Measurements from ENCODE around the gene TST. TPM values are rescaled to one million over a fixed set of nuclear protein-coding genes. Genes with fewer than 3 reads are reported as not detected.

TST gene
- total and polyA plus RNA-seq, 9 donors: 16.2 to 22.3 (median 17.2) TPM

GRCh38 chr22:37054056-37054395 lies 34.8 kb upstream of the TST start:
- Histone ChIP-seq H3K36me3 (ENCODE audit: control insufficient read depth, insufficient read depth, low read length) (peaks cover 33% of the 10 kb centered on the region), H3K9me3 (replicated peaks; ENCODE audit: control insufficient read depth, low read depth, low read length) (no peaks in the 10 kb centered on the region), H3K27ac (ENCODE audit: low read length) (peak overlapping the region; percentile 75), H3K4me1 (ENCODE audit: control insufficient read depth, insufficient read depth, low read length) (peaks cover 28% of the 10 kb centered on the region), H3K27me3 (ENCODE audit: control insufficient read depth, insufficient read depth, low read length) (no peaks in the 10 kb centered on the region), H3K4me3 (ENCODE audit: low read length) (no peak overlapping the region)
- DNase-seq: peak; percentile 53
- WGBS (ENCODE audit: insufficient coverage): 75% methylated on average over 6 of the region's 8 CpGs

GRCh38 chr22:37053310-37054055 lies 34.2 kb upstream of the TST start:
- Histone ChIP-seq H3K9me3 (replicated peaks; ENCODE audit: control insufficient read depth, low read depth, low read length) (no peaks in the 10 kb centered on the region), H3K27ac (ENCODE audit: low read length) (peak overlapping the region; percentile 75), H3K4me1 (ENCODE audit: control insufficient read depth, insufficient read depth, low read length) (peaks cover 28% of the 10 kb centered on the region), H3K4me3 (ENCODE audit: low read length) (no peak overlapping the region), H3K36me3 (ENCODE audit: control insufficient read depth, insufficient read depth, low read length) (peaks cover 28% of the 10 kb centered on the region), H3K27me3 (ENCODE audit: control insufficient read depth, insufficient read depth, low read length) (no peaks in the 10 kb centered on the region)
- DNase-seq: peak; percentile 48
- 69% methylated on average over 13 of the region's 16 CpGs for WGBS (ENCODE audit: insufficient coverage)

GRCh38 chr22:37052386-37053309 lies 33.4 kb upstream of the TST start:
- Histone ChIP-seq H3K4me1 (ENCODE audit: control insufficient read depth, insufficient read depth, low read length) (peaks cover 28% of the 10 kb centered on the region), H3K27me3 (ENCODE audit: control insufficient read depth, insufficient read depth, low read length) (no peaks in the 10 kb centered on the region), H3K9me3 (replicated peaks; ENCODE audit: control insufficient read depth, low read depth, low read length) (no peaks in the 10 kb centered on the region), H3K27ac (ENCODE audit: low read length) (peak overlapping the region; percentile 75), H3K36me3 (ENCODE audit: control insufficient read depth, insufficient read depth, low read length) (peaks cover 24% of the 10 kb centered on the region), H3K4me3 (ENCODE audit: low read length) (peak overlapping the region; percentile 53)
- no peak for DNase-seq
- 62% methylated on average over 18 of the region's 25 CpGs for WGBS (ENCODE audit: insufficient coverage)

GRCh38 chr22:37051391-37052385 lies 32.4 kb upstream of the TST start, which contains the start of gene KCTD17:
TSS of gene KCTD17 (plus strand) at chr22:37051742. CDS start at chr22:37051761, 19 bp downstream.
- H3K27me3 ChIP-seq (ENCODE audit: control insufficient read depth, insufficient read depth, low read length): no peaks in the 10 kb centered on the region
- peak within 1 kb of the TSS; percentile 53 for H3K4me3 ChIP-seq (ENCODE audit: low read length)
- peaks cover 32% of the 10 kb centered on the region for H3K4me1 ChIP-seq (ENCODE audit: control insufficient read depth, insufficient read depth, low read length)
- H3K36me3 ChIP-seq (ENCODE audit: control insufficient read depth, insufficient read depth, low read length): peaks cover 15% of the 10 kb centered on the region
- H3K27ac ChIP-seq (ENCODE audit: low read length): peak within 1 kb of the TSS; percentile 3
- H3K9me3 ChIP-seq (replicated peaks; ENCODE audit: control insufficient read depth, low read depth, low read length): no peaks in the 10 kb centered on the region
- WGBS (ENCODE audit: insufficient coverage): 1% methylated on average over 79 of the region's 89 CpGs
- peak; percentile 88 for DNase-seq

GRCh38 chr22:37050913-37051312 lies 31.7 kb upstream of the TST start:
- Histone ChIP-seq H3K27me3 (ENCODE audit: control insufficient read depth, insufficient read depth, low read length) (no peaks in the 10 kb centered on the region), H3K4me1 (ENCODE audit: control insufficient read depth, insufficient read depth, low read length) (peaks cover 33% of the 10 kb centered on the region), H3K4me3 (ENCODE audit: low read length) (no peak overlapping the region), H3K27ac (ENCODE audit: low read length) (no peak overlapping the region), H3K36me3 (ENCODE audit: control insufficient read depth, insufficient read depth, low read length) (peaks cover 9% of the 10 kb centered on the region), H3K9me3 (replicated peaks; ENCODE audit: control insufficient read depth, low read depth, low read length) (no peaks in the 10 kb centered on the region)
- DNase-seq: no peak
- 80% methylated on average over 1 of the region's 6 CpGs for WGBS (ENCODE audit: insufficient coverage)

- no peak for DNase-seq
- no peaks in the 10 kb centered on the region for H3K9me3 ChIP-seq (replicated peaks; ENCODE audit: control insufficient read depth, low read depth, low read length)
- no peaks in the 10 kb centered on the region for H3K27me3 ChIP-seq (ENCODE audit: control insufficient read depth, insufficient read depth, low read length)
- H3K4me1 ChIP-seq (ENCODE audit: control insufficient read depth, insufficient read depth, low read length): peaks cover 30% of the 10 kb centered on the region
- H3K27ac ChIP-seq (ENCODE audit: low read length): no peak overlapping the region
- 66% methylated on average over 2 of the region's 2 CpGs for WGBS (ENCODE audit: insufficient coverage)
- no peaks in the 10 kb centered on the region for H3K36me3 ChIP-seq (ENCODE audit: control insufficient read depth, insufficient read depth, low read length)
- no peak overlapping the region for H3K4me3 ChIP-seq (ENCODE audit: low read length)
These were observed 30.0 kb upstream of the TST start for GRCh38 chr22:37049224-37049623.

GRCh38 chr22:37048133-37048532 lies 28.9 kb upstream of the TST start:
- Histone ChIP-seq H3K9me3 (replicated peaks; ENCODE audit: control insufficient read depth, low read depth, low read length) (no peaks in the 10 kb centered on the region), H3K27ac (ENCODE audit: low read length) (no peak overlapping the region), H3K4me1 (ENCODE audit: control insufficient read depth, insufficient read depth, low read length) (peaks cover 30% of the 10 kb centered on the region), H3K27me3 (ENCODE audit: control insufficient read depth, insufficient read depth, low read length) (peaks cover 2% of the 10 kb centered on the region), H3K4me3 (ENCODE audit: low read length) (no peak overlapping the region), H3K36me3 (ENCODE audit: control insufficient read depth, insufficient read depth, low read length) (no peaks in the 10 kb centered on the region)
- WGBS (ENCODE audit: insufficient coverage): 73% methylated on average over 4 of the region's 6 CpGs
- DNase-seq: no peak

- no peaks in the 10 kb centered on the region for H3K9me3 ChIP-seq (replicated peaks; ENCODE audit: control insufficient read depth, low read depth, low read length)
- DNase-seq: no peak
- H3K27ac ChIP-seq (ENCODE audit: low read length): no peak overlapping the region
- H3K36me3 ChIP-seq (ENCODE audit: control insufficient read depth, insufficient read depth, low read length): no peaks in the 10 kb centered on the region
- H3K27me3 ChIP-seq (ENCODE audit: control insufficient read depth, insufficient read depth, low read length): peaks cover 4% of the 10 kb centered on the region
- H3K4me3 ChIP-seq (ENCODE audit: low read length): no peak overlapping the region
- peaks cover 22% of the 10 kb centered on the region for H3K4me1 ChIP-seq (ENCODE audit: control insufficient read depth, insufficient read depth, low read length)
- 63% methylated on average over 6 of the region's 7 CpGs for WGBS (ENCODE audit: insufficient coverage)
These were observed 27.8 kb upstream of the TST start for GRCh38 chr22:37047006-37047405.

- Histone ChIP-seq H3K27ac (ENCODE audit: low read length) (no peak overlapping the region), H3K4me3 (ENCODE audit: low read length) (no peak overlapping the region), H3K9me3 (replicated peaks; ENCODE audit: control insufficient read depth, low read depth, low read length) (no peaks in the 10 kb centered on the region), H3K27me3 (ENCODE audit: control insufficient read depth, insufficient read depth, low read length) (peaks cover 4% of the 10 kb centered on the region), H3K36me3 (ENCODE audit: control insufficient read depth, insufficient read depth, low read length) (no peaks in the 10 kb centered on the region), H3K4me1 (ENCODE audit: control insufficient read depth, insufficient read depth, low read length) (peaks cover 20% of the 10 kb centered on the region)
- 87% methylated on average over 6 of the region's 6 CpGs for WGBS (ENCODE audit: insufficient coverage)
- no peak for DNase-seq
These were observed 27.3 kb upstream of the TST start for GRCh38 chr22:37046589-37046988.
